Skeletal muscle cell (primary cell): Measurements from ENCODE around the gene CPNE4.
A peak's percentile ranks its signal among the peaks of the same experiment; 100 is the strongest.
"Not testable (repeated sequence)": the region's sequence is repeated elsewhere in the genome, so short reads cannot be mapped to it uniquely, and the experiment has no call there.

ENCODE experiments used
- DNase-seq: peaks from one replicate; pipeline ENCODE4 v3.0.0-alpha.2; 2010; ENCODE audit warnings: low read depth
- H3K4me3 ChIP-seq: 2 replicates; pipeline ENCODE4 v1.5.1; 2011; ENCODE audit warnings: low read depth, mild to moderate bottlenecking, control low read depth, low read length, moderate library complexity

CPNE4 gene

DNA sequence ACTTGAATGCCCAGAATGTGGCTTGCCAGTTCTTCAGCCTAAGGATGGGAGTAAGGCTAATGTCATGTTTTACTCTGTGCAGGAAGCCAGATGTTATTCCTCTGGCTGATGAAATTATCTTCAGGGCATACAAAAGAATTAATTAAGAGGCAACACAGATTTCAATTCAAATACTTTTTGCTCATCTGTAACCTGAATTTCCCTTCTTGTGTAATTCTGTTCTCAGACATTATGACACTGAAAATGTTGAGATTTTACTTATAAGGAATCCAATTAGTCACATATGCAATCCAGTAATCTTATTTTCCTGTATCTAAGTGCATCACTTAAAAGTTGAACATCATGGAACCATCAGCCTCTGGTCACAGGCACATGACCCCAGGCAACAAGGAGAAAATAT, 136.5 kb downstream of the CPNE4 start:
- DNase-seq, result no peak
- no peak overlapping the region for H3K4me3 ChIP-seq

DNA sequence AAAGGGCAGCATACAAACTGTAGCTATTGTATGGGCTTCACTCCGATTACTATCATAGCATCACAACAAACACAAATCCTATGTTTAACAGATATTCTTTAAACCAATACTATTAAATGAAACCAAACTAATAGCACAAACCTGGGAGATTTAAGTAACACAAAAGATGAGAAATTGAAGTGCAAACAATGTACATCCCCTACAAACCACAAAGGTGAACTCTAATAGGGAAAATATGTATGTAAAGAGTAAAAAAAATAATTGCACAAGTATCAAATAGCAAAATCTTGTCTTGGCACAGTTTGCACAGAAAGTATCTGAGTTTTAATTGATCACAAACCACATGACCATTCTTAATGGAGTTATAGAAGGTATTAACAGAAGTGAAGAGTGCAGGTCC, 138.5 kb downstream of the CPNE4 start:
- no peak for DNase-seq

DNA sequence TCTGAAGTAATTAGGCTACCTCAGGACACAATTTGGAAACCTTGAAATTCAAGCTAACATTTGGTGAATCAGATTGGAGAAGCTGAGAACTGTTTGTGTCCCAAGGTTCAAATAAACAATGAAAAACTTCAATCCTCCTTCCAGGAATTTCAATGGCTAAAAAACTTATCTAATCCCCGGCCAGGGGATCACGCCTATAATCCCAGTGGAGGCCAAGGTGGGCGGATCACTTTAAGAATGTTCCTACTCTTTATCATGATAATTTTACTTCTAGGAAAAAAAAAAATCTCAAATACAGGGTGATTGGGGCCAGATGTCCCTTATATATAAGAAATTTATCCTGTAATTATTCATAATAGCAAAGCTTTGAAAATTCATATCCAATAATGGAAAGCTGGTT, 139.0 kb downstream of the CPNE4 start:
- H3K4me3 ChIP-seq, result no peak overlapping the region
- DNase-seq, result no peak

More for the DNA sequence above, 138.5 kb downstream of the CPNE4 start:
- H3K4me3 ChIP-seq, result no peak overlapping the region

DNA sequence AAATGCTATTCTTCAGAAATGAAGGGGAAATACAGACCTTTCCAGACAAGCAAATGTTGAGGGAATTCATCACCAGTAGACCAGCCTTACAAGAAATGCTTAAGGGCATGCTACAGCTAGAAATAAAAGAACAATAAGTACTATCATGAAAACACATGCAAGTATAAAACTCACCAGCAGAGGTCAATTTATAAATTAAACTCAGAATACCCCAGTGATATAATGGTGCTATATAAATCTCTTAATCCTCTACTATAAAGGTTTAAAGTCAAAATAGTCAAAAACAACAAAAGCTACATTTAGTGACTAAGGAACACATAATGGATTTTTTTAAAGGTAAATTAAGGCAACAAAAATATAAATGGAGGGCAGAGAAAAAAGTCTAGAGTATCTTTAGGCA, 142.5 kb downstream of the CPNE4 start:
- no peak overlapping the region for H3K4me3 ChIP-seq
- no peak for DNase-seq

DNA sequence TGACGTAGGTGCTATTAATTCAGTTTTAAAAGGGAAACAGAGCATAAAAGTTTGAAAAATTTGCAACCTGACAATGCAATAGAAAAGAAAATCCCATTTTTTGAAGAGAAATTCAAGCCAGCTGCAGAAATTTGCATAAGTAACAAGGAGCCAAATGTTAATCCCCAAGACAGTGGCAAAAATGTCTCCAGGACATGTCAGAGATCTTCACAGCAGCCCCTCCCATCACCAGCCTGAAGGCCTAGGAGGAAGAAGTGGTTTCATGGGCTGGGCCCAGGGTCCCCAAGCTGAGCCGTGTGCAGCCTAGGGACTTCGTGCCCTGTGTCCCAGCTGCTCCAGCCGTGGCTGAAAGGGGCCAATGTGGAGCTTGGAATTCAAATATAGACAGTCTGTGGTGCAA, 148.9 kb downstream of the CPNE4 start:
- not testable (repeated sequence) for H3K4me3 ChIP-seq, DNase-seq

DNA sequence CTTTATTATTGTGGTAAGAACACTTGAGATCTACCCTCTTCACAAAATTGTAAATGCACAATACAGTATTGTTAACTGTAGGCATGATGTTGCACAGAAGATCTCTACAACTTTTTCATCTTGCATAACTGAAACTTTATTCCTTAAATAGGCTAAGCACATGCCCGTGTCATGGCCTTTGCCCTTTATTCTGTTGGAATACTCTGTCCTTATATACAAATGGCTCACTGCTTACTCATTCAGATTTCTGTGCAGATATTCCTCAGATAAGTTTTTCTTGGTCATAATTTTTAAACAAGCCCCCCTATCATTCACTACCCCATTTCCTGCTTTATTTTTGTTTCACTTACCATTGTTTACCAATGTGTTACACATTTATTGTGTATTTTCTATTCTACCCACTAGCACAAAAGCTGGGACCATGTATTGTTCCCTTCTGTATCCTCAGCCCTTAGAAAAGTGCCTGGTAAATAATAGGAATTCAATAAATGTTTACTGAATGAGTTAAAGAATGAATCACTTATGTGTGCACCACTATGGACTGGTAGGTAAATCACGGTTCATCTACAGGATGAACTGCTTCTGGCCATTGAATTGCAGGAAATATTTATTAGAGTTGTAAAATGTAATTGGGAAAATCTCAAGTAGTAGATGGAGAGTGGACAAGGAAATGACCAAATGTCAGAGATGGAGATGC, 151.0 kb downstream of the CPNE4 start:
- H3K4me3 ChIP-seq, result no peak overlapping the region
- DNase-seq, result no peak

DNA sequence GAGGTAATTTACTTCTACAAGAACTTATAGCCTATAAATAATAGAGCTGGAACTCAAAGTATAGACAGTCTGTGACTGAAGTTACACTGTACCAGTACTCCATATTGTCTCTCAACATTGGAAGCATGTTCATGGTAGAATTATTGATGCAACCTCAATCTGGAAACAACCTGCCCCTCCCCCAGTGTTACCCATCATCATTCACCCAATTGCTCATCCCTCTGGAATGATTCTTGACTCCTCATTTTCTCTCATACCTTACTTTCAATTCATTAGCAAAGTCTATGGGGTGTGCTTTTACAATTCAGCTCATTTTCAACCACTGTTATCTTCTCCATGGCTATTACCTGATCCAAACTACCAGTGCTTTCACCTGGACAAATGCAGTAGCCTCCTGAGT, 151.7 kb downstream of the CPNE4 start:
- DNase-seq, result no peak
- no peak overlapping the region for H3K4me3 ChIP-seq

DNA sequence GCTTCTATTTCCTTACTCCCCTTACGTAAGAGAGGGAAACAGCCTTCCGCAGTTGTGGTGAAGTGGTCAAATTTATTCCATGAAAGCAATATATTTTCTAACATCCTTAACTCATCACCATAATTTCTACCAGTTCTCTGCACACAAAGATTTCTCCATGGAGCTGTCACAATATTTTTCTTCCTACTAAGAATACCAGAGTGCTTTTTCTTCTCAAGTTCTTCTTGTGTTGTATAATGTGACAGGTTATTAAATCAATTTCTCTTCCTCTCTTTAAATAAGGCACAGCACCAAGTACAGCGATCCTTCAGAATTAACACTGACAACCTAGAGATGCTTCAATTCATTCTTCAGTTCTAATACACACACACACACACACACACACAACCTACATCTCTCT, 153.0 kb downstream of the CPNE4 start:
- H3K4me3 ChIP-seq, result no peak overlapping the region
- no peak for DNase-seq

DNA sequence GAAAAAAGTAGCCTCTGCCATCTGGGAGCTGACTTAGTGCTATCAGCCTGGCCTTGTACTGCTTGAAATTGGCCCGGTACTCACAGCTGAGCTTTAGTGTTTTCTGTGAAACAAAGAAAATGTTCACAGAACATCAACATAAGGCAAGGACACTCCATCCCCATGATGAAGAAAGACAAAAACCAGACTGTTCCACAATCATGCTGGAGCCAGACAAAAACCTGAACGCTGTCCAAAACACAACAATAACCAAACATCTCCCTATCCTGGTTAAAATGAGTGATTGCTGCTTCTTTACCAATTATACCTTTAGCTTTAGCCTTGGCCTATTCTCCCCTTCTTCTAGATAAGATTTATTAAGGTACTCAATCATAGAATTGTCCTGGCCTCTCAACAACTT, 153.9 kb downstream of the CPNE4 start:
- DNase-seq, result no peak
- no peak overlapping the region for H3K4me3 ChIP-seq

DNA sequence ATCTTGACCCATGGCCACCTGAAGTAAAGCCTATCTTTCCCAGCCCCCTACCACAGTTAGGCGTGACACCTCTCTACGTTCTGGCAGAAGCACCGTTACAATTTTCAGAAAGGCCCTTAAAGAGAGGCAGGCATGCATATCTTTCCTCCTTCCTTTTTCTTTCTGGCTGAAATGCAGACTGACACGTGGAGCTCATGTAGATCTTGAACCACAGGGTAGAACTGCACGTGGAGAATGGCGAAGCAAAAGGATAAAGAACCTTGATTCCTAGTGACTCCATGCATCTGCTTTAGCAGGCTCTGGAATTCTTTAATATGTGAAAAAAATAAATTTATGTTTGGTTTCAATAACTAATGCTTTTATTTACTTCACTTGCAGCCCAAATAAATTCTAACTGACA, 166.6 kb downstream of the CPNE4 start:
- no peak overlapping the region for H3K4me3 ChIP-seq
- DNase-seq, result no peak

DNA sequence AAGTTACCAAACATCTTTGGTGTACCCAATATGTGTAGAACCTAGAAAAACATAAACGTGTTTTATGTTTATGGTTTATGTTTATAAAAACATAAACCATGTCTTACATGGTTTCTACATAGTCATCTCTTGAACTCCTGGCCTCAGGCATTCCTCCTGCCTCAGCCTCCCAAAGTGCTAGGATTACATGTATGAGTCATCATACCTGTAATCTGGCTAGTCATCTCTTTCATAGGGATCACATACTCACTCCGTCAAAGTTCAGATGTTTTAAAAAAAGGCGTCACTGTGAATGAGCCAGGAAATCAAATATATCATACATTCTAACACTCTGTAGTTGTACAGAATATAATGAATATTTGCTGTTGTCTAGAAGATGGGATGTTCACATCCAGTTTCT, 178.6 kb downstream of the CPNE4 start:
- H3K4me3 ChIP-seq, result no peak overlapping the region
- no peak for DNase-seq

DNA sequence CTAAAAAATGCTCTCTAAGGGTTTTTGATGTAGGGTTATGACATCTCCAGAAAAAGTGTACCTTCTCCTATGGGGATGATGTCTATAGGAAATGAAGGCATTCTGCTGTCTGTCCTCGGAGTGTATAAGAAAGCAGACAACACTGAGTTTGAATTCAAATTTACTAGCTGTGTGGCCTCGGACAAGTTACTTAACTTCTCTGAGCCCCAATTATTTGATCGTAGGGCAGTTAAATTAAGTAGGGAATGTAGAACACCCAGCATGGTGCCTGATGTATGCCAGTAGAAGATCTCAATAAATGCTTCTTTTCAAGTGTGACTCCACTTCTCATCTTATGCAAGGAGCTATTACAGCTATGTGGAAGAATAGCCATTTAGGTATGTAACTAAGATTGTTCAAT, 184.6 kb downstream of the CPNE4 start:
- DNase-seq, result no peak
- no peak overlapping the region for H3K4me3 ChIP-seq

DNA sequence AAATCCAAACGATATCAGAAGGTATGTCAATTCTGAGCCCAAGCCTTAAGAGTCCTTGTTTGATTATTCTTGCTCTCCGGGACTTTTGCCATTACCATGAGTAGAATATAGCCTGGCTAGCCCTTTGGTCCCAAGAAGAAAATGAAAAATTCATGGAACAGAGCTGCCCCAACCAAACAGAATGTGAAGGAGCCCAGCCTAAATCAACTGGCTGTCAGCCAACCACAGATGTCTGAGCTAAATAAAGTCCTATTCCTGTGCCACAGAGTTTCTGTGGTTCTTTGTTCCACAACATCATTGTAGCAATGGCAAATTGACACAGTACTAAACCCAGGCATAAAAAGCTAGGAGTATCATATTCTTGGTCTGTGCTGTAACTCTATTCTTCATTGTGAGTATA, 185.2 kb downstream of the CPNE4 start:
- H3K4me3 ChIP-seq, result no peak overlapping the region
- DNase-seq, result no peak

DNA sequence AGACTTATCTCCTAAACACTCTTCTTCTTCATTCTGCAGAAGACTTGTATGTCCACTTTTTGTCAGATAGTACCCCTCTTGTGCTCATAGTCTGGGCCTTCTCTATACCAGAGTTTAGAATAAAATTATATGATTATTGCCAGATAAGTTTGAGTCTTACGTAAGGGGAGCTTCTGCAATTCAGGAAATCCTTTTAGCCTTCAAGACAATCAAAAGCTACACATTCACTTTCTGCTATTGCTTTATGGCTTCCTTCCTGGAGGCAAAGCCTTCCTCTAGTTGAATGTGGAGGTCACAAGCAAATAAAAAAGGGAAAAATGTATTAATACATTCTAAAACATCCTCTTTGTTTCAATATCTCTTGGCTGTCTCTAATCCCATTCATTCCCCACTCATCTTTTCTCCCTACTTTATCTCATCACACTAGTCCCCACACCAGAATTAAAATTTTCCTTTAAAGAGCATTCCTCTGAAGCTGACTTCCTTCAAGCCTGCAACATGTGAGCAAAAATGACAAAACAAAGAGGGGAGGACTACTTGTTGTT, 186.8 kb downstream of the CPNE4 start:
- no peak for DNase-seq
- H3K4me3 ChIP-seq, result no peak overlapping the region

DNA sequence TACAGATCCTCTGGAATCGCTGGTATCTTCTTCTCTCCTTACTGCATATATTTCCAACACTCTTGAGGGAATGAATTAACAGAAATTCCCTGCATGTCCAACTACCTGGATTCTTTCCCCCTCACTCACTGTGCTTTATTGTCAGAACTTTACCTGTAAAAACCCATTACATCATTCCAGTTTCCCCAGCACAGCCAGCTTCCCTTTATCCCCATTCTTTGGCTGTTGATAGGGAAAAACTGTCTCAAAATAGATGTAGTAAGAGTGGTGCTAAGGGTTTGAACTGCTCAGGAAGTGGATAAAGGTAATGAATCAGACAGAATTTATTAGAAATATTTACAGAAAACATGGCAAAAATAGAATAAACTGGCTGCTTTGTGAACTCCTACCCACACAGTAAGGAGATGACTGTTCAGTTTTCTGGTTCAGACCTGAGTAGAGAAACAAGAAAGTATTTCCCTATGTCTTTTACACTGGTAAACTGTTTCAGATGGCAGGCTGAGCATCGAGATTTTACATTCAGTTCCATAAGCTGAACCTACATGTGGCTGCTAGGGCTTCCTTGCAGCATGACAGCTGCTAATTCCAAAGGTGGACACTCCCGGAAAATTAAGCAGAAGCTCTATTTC, 188.4 kb downstream of the CPNE4 start:
- DNase-seq, result no peak

DNA sequence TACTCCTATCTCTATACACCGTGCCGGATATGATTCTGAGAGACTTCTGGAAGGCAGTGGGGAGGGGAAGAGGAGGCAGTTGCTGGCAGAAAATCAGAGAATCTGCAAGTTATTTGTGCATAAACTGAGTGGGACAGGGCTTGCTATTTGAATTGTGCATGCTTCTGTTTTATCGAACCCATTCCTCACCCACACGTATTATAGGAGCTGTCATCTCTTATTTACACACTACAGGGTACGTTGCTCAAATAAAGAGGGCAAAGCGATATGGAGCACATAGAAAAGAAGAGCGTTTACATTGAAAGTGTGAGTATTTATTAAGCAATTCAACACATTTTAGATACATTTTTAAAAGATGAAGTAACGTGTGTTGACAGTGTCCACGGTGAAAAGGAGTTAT, 191.6 kb downstream of the CPNE4 start:
- DNase-seq, result no peak
- H3K4me3 ChIP-seq, result no peak overlapping the region

More for the DNA sequence above, 188.4 kb downstream of the CPNE4 start:
- no peak overlapping the region for H3K4me3 ChIP-seq

DNA sequence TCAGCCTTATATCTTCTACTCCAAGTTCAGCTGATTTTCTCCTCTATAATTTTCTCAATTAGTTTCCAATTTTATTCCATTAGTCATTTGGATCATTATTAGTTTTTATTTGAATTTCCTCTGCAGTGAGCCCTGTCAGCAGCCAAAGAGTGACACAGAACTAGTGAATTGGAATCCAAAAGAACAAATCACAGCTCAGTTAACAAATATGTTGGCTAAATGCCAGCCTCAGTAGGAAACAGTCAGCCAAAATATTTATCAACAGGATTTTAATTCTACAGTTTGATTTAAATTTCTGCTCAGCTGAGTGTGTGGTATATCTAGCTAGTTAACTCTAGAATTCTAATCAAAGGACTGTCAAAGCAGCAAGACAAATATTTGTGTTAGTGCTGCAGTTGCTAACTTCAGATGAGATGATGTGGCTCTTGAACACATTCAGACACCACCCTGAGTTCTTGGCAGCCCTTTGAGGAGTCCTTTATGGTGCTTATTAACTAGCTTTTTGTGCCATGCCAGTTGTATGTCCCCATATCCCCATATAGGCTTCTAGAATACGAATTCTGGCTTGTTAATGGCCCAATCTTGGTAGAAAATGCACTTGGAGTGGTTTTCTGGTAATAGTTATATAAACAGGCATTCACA, 194.5 kb downstream of the CPNE4 start:
- DNase-seq, result peak; percentile 21

DNA sequence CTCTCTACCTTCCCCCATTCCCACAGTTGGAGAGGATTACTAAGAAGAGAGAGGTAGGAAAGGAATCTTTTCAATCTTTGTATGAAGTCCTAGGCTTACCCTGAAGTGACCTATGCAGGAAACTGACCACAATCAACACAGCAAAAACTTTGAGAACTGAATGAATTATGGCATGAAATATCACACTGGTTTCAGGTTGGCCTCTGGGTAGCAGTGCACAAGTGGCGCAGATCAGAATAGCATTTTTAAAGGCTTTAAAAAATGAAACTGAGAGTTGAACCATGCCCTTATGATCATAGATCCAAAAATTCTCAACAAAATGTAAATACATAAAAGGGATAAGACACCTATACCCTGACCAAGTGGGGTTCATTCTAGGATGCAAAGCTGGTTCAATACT, 198.9 kb downstream of the CPNE4 start:
- no peak overlapping the region for H3K4me3 ChIP-seq
- DNase-seq, result no peak

More for the DNA sequence above, 194.5 kb downstream of the CPNE4 start:
- H3K4me3 ChIP-seq, result no peak overlapping the region

DNA sequence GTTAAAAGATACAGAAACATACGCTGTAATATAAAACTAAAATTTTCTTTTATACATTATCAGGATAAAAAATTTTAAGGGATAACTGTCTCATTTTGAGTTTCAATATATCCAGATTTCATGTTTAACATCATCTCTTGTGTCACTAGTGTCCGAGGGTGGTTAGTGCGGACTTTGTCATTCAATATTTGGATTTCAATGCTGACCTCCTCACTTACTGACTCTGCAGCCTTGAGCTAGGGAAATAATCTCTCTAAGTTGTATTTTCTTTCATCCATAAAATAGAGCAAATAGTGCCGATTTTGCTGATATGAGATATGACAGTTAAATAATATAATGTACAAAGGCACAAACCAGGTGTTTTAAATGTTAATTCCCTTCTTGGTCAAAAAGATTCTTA, 203.2 kb downstream of the CPNE4 start:
- DNase-seq, result no peak
- no peak overlapping the region for H3K4me3 ChIP-seq

DNA sequence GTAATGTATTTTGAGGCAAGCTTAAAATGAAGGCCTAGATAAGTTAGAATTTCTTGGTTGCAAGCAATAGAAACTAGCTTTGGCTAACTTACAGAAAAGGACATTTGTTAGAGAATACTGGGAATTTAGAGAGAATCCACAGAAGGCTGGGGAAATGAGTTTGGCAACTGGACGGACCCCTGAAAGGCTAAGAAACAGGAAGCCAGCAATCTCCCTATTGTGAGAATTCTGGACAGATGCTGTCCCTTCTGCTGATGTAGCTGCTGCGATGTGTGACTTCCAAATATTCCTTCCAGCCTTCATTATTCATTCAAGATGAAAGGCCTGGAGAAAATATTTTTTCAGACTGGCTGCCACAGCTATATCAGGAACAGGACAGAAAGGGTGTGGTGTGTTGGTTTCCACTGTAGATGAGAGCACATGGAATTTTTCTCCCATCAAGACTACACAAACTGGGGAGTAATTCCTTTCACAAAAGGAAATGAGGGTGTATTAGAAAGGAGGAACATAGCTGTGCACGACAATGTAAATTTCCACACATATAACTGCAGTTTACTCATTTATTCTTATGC, 213.5 kb downstream of the CPNE4 start:
- no peak for DNase-seq
- H3K4me3 ChIP-seq, result no peak overlapping the region
